Activated naive CD4-positive, alpha-beta T cell treated with anti-CD3 and anti-CD28 coated beads for 36 hours (primary cell): ENCODE results near the gene TICRR. TPM values are rescaled to one million over a fixed set of nuclear protein-coding genes. Genes with fewer than 3 reads are reported as not detected.
"Not testable (repeated sequence)": the region's sequence is repeated elsewhere in the genome, so short reads cannot be mapped to it uniquely, and the experiment has no call there.

Experiments used
- CTCF ChIA-PET: fragments of 350-600 bp; sonication (Branson Sonifier 250); formaldehyde crosslinking; loops from one replicate; lab custom pipeline; 2021; ENCODE audit warnings: antibody characterized with exemption; lab: Charles Lee
- DNase-seq: peaks from one replicate; pipeline ENCODE4 v3.0.0-alpha.2; 2020
- H3K27ac Mint-ChIP-seq: one replicate; pipeline ENCODE4 v1.8.0; 2021; ENCODE audit warnings: mild to moderate bottlenecking, mixed read lengths
- H3K27me3 Mint-ChIP-seq: one replicate; pipeline ENCODE4 v1.8.0; 2021; ENCODE audit warnings: low read depth, mixed read lengths
- H3K36me3 Mint-ChIP-seq: one replicate; pipeline ENCODE4 v1.8.0; 2021; ENCODE audit warnings: low read depth, mixed read lengths
- H3K4me1 Mint-ChIP-seq: one replicate; pipeline ENCODE4 v1.8.0; 2021; ENCODE audit warnings: low read depth, mixed read lengths
- H3K4me3 Mint-ChIP-seq: one replicate; pipeline ENCODE4 v1.8.0; 2021; ENCODE audit warnings: mild to moderate bottlenecking, moderate library complexity, mixed read lengths
- H3K9me3 Mint-ChIP-seq: one replicate; pipeline ENCODE4 v1.8.0; 2021; ENCODE audit warnings: mixed read lengths
- intact Hi-C: fragments of 100-400 bp; cut with micrococcal nuclease; formaldehyde crosslinking; loops from one replicate; pipeline ENCODE4 v1.15.1; 2023
- total RNA-seq, 2 experiments: library from RNA; stranded (reverse); gene quantifications; one replicate each; pipeline ENCODE4 v1.2.3, GENCODE V29; 2021

The TICRR gene
- total RNA-seq, 2 experiments from 2014 or later = 20.7 to 21.0 TPM

- CTCF ChIA-PET, H3K27ac Mint-ChIP-seq, H3K4me1 Mint-ChIP-seq, H3K4me3 Mint-ChIP-seq, H3K9me3 Mint-ChIP-seq, DNase-seq, H3K36me3 Mint-ChIP-seq, H3K27me3 Mint-ChIP-seq, intact Hi-C loops: not testable (repeated sequence)
These were observed 26.1 kb upstream of the TICRR start for GRCh38 chr15:89549138-89549537.

- intact Hi-C loops = no loop called here
These were observed 24.8 kb upstream of the TICRR start for GRCh38 chr15:89550427-89550826.

GRCh38 chr15:89551550-89551949, 23.7 kb upstream of the TICRR start:
- intact Hi-C loops = no loop called here
- H3K9me3 Mint-ChIP-seq = peaks cover 1% of the 10 kb centered on the region
- no peak overlapping the region for H3K4me3 Mint-ChIP-seq
- CTCF ChIA-PET = no interaction called here
- H3K36me3 Mint-ChIP-seq = no peaks in the 10 kb centered on the region
- H3K27ac Mint-ChIP-seq = no peak overlapping the region
- no peak for DNase-seq
- H3K4me1 Mint-ChIP-seq = peaks cover 3% of the 10 kb centered on the region
- peaks cover 5% of the 10 kb centered on the region for H3K27me3 Mint-ChIP-seq

More at GRCh38 chr15:89550427-89550826, 24.8 kb upstream of the TICRR start:
- Mint-ChIP-seq H3K4me3 (no peak overlapping the region), H3K27ac (no peak overlapping the region), H3K36me3 (no peaks in the 10 kb centered on the region), H3K4me1 (peaks cover 3% of the 10 kb centered on the region), H3K27me3 (peaks cover 5% of the 10 kb centered on the region), H3K9me3 (peaks cover 1% of the 10 kb centered on the region)
- no peak for DNase-seq
- CTCF ChIA-PET = interaction anchor here (1.0 kb wide), 1 partner anchor 57 kb away, joined by 3 read pairs; no protein-coding TSS in a partner anchor

- H3K9me3 Mint-ChIP-seq = peaks cover 1% of the 10 kb centered on the region
- intact Hi-C loops = no loop called here
- no peak overlapping the region for H3K4me3 Mint-ChIP-seq
- no peak overlapping the region for H3K27ac Mint-ChIP-seq
- H3K27me3 Mint-ChIP-seq = peaks cover 8% of the 10 kb centered on the region
- CTCF ChIA-PET = no interaction called here
- H3K4me1 Mint-ChIP-seq = peaks cover 3% of the 10 kb centered on the region
- DNase-seq = no peak
- H3K36me3 Mint-ChIP-seq = no peaks in the 10 kb centered on the region
These were observed 21.6 kb upstream of the TICRR start for GRCh38 chr15:89553632-89554031.

GRCh38 chr15:89554247-89554646, 21.0 kb upstream of the TICRR start:
- peaks cover 1% of the 10 kb centered on the region for H3K9me3 Mint-ChIP-seq
- CTCF ChIA-PET = interaction anchor here (0.6 to 1.1 kb wide), 4 partner anchors 8 to 195 kb away, joined by 3 to 4 read pairs (median 4); no protein-coding TSS in a partner anchor
- no peak overlapping the region for H3K4me3 Mint-ChIP-seq
- H3K27ac Mint-ChIP-seq = no peak overlapping the region
- H3K27me3 Mint-ChIP-seq = peaks cover 6% of the 10 kb centered on the region
- H3K4me1 Mint-ChIP-seq = peaks cover 3% of the 10 kb centered on the region
- intact Hi-C loops = no loop called here
- H3K36me3 Mint-ChIP-seq = no peaks in the 10 kb centered on the region
- DNase-seq = no peak

GRCh38 chr15:89555768-89556167, 19.5 kb upstream of the TICRR start:
- CTCF ChIA-PET = interaction anchor here (1.8 kb wide), 1 partner anchor 61 kb away, joined by 5 read pairs; no protein-coding TSS in a partner anchor
- Mint-ChIP-seq H3K9me3 (no peaks in the 10 kb centered on the region), H3K4me3 (no peak overlapping the region), H3K4me1 (peaks cover 3% of the 10 kb centered on the region), H3K36me3 (no peaks in the 10 kb centered on the region), H3K27me3 (peaks cover 8% of the 10 kb centered on the region), H3K27ac (no peak overlapping the region)
- intact Hi-C loops = loop anchor here (1.0 kb wide), 2 partner anchors 60 to 113 kb away; no protein-coding TSS in a partner anchor
- DNase-seq = no peak

GRCh38 chr15:89556413-89557262, 18.6 kb upstream of the TICRR start:
- intact Hi-C loops = loop anchor here (1.0 kb wide), 2 partner anchors 61 to 114 kb away; no protein-coding TSS in a partner anchor
- CTCF ChIA-PET = interaction anchor here (1.8 kb wide), 1 partner anchor 62 kb away, joined by 5 read pairs; no protein-coding TSS in a partner anchor
- peaks cover 8% of the 10 kb centered on the region for H3K27me3 Mint-ChIP-seq
- DNase-seq = peak; percentile 71
- no peaks in the 10 kb centered on the region for H3K9me3 Mint-ChIP-seq
- H3K4me3 Mint-ChIP-seq = no peak overlapping the region
- no peak overlapping the region for H3K27ac Mint-ChIP-seq
- H3K4me1 Mint-ChIP-seq = no peaks in the 10 kb centered on the region
- no peaks in the 10 kb centered on the region for H3K36me3 Mint-ChIP-seq

GRCh38 chr15:89559769-89560264, 15.5 kb upstream of the TICRR start:
- CTCF ChIA-PET = interaction anchor here (1.0 to 1.9 kb wide), 2 partner anchors 65 to 67 kb away, joined by 3 to 5 read pairs; no protein-coding TSS in a partner anchor
- no peak overlapping the region for H3K27ac Mint-ChIP-seq

GRCh38 chr15:89566181-89566580, 9.1 kb upstream of the TICRR start:
- H3K4me3 Mint-ChIP-seq = no peak overlapping the region
- intact Hi-C loops = no loop called here
- H3K27ac Mint-ChIP-seq = no peak overlapping the region
- CTCF ChIA-PET = no interaction called here
- H3K27me3 Mint-ChIP-seq = peaks cover 12% of the 10 kb centered on the region
- no peaks in the 10 kb centered on the region for H3K9me3 Mint-ChIP-seq
- no peaks in the 10 kb centered on the region for H3K36me3 Mint-ChIP-seq
- no peak for DNase-seq
- no peaks in the 10 kb centered on the region for H3K4me1 Mint-ChIP-seq

More at GRCh38 chr15:89559769-89560264, 15.5 kb upstream of the TICRR start:
- H3K4me3 Mint-ChIP-seq = no peak overlapping the region
- no peaks in the 10 kb centered on the region for H3K4me1 Mint-ChIP-seq
- H3K9me3 Mint-ChIP-seq = no peaks in the 10 kb centered on the region
- no peaks in the 10 kb centered on the region for H3K36me3 Mint-ChIP-seq
- H3K27me3 Mint-ChIP-seq = peaks cover 8% of the 10 kb centered on the region
- no peak for DNase-seq
- intact Hi-C loops = no loop called here

- Mint-ChIP-seq H3K27me3 (peaks cover 13% of the 10 kb centered on the region), H3K27ac (no peak overlapping the region), H3K36me3 (no peaks in the 10 kb centered on the region), H3K4me3 (no peak overlapping the region), H3K4me1 (no peaks in the 10 kb centered on the region), H3K9me3 (no peaks in the 10 kb centered on the region)
- intact Hi-C loops = no loop called here
- CTCF ChIA-PET = no interaction called here
- DNase-seq = no peak
These were observed 8.5 kb upstream of the TICRR start for GRCh38 chr15:89566621-89567294.

- no peaks in the 10 kb centered on the region for H3K9me3 Mint-ChIP-seq
- intact Hi-C loops = no loop called here
- H3K27me3 Mint-ChIP-seq = peaks cover 14% of the 10 kb centered on the region
- CTCF ChIA-PET = interaction anchor here (0.6 to 1.0 kb wide), 3 partner anchors 89 to 1022 kb away, joined by 3 read pairs; no protein-coding TSS in a partner anchor
- H3K27ac Mint-ChIP-seq = no peak overlapping the region
- no peak overlapping the region for H3K4me3 Mint-ChIP-seq
- DNase-seq = no peak
- no peaks in the 10 kb centered on the region for H3K36me3 Mint-ChIP-seq
- no peaks in the 10 kb centered on the region for H3K4me1 Mint-ChIP-seq
These were observed 6.1 kb upstream of the TICRR start for GRCh38 chr15:89569090-89569745.
